ENCODE results near the gene RND2.

DNA sequence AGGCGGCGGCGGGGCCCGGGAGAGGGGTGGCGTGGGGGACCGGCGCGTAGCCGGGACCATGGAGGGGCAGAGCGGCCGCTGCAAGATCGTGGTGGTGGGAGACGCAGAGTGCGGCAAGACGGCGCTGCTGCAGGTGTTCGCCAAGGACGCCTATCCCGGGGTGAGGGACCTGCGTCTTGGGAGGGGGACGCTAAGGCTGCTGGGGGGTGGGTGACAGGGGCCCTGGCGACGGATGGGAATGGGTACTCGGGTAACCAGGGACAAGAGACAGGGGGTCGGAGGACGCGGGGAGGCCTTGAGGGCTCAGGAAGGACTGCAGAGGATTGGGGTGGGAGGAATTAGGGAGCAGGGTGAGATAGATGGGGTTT lies 243 bp downstream of the RND2 start:
- peak; percentile 57 for TF ChIP-seq EZH2 (IDR thresholded peaks at IDR 0.05; ENCODE audit: low read length, missing control alignments)
- TF ChIP-seq, protein P1, sequence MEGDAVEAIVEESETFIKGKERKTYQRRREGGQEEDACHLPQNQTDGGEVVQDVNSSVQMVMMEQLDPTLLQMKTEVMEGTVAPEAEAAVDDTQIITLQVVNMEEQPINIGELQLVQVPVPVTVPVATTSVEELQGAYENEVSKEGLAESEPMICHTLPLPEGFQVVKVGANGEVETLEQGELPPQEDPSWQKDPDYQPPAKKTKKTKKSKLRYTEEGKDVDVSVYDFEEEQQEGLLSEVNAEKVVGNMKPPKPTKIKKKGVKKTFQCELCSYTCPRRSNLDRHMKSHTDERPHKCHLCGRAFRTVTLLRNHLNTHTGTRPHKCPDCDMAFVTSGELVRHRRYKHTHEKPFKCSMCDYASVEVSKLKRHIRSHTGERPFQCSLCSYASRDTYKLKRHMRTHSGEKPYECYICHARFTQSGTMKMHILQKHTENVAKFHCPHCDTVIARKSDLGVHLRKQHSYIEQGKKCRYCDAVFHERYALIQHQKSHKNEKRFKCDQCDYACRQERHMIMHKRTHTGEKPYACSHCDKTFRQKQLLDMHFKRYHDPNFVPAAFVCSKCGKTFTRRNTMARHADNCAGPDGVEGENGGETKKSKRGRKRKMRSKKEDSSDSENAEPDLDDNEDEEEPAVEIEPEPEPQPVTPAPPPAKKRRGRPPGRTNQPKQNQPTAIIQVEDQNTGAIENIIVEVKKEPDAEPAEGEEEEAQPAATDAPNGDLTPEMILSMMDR (conservative IDR thresholded peaks at IDR 0.05 in 1 of 2, IDR thresholded peaks at IDR 0.05 in 1 of 2; ENCODE audit: low read depth in 1 of 2, low read length in 2 of 2) = no peak
